WERI-Rb-1 (cell line): ENCODE results near the gene APBA2.

Experiments
- DNase-seq: peaks from one replicate; pipeline ENCODE4 v3.0.0-alpha.2; 2020
- H3K27ac ChIP-seq: fragments of 250-450 bp; sonication (Bioruptor Pico); 2 replicates; pipeline ENCODE4 v1.5.1; 2020; ENCODE audit warnings: mild to moderate bottlenecking, moderate library complexity
- H3K27me3 ChIP-seq: fragments of 250-450 bp; sonication (Bioruptor Pico); 2 replicates; pipeline ENCODE4 v1.5.1; 2021; ENCODE audit warnings: mild to moderate bottlenecking, low read depth, moderate library complexity; ENCODE audit not compliant: insufficient read depth, severe bottlenecking
- H3K36me3 ChIP-seq: fragments of 250-450 bp; sonication (Bioruptor Pico); 2 replicates; pipeline ENCODE4 v1.5.1; 2020; ENCODE audit warnings: mild to moderate bottlenecking, moderate library complexity
- H3K4me3 ChIP-seq: 2 replicates; pipeline ENCODE4 v1.5.1; 2011; ENCODE audit warnings: low read depth, mild to moderate bottlenecking, control low read depth, low read length
- H3K9me3 ChIP-seq: fragments of 250-450 bp; sonication (Bioruptor Pico); 2 replicates; pipeline ENCODE4 v1.5.1; 2021; ENCODE audit warnings: mild to moderate bottlenecking, moderate library complexity; ENCODE audit not compliant: severe bottlenecking
- CTCF ChIP-seq: IDR thresholded peaks from 2 replicates; pipeline ENCODE4 v1.5.1; 2011; ENCODE audit warnings: low read depth, mild to moderate bottlenecking, control low read depth, inconsistent platforms, low read length

Gene APBA2

DNA sequence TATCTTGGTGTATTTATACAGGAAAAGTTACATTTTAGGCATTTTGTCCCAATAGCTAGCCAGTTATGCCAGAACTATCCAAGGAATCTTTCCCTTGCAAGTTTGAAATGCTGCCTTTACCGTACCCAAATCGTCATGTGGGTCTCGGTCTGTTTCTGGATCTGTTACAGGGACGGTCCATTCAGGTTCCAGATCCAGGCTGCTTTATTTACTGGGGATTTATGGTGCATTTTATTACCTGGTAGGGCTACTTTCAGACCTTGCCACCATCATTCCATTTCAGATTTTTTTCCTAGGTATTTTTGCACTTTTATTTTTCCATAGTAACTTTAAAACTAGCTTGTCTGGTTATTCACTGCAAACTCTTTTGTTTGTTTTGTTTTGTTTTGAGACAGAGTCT is 197.4 kb downstream of the APBA2 start:
- no peak for DNase-seq
- Histone ChIP-seq H3K27me3 (no peaks in the 10 kb centered on the region), H3K36me3 (no peaks in the 10 kb centered on the region), H3K4me3 (no peak overlapping the region), H3K9me3 (no peaks in the 10 kb centered on the region), H3K27ac (no peak overlapping the region)
- TF ChIP-seq CTCF: no peak

- no peak overlapping the region for H3K27ac ChIP-seq
- no peaks in the 10 kb centered on the region for H3K27me3 ChIP-seq
- H3K36me3 ChIP-seq: no peaks in the 10 kb centered on the region
- no peaks in the 10 kb centered on the region for H3K9me3 ChIP-seq
- no peak overlapping the region for H3K4me3 ChIP-seq
- TF ChIP-seq CTCF: no peak
- no peak for DNase-seq
Observed at GRCh38 chr15:29083858-29084257, 198.1 kb downstream of the APBA2 start.

DNA sequence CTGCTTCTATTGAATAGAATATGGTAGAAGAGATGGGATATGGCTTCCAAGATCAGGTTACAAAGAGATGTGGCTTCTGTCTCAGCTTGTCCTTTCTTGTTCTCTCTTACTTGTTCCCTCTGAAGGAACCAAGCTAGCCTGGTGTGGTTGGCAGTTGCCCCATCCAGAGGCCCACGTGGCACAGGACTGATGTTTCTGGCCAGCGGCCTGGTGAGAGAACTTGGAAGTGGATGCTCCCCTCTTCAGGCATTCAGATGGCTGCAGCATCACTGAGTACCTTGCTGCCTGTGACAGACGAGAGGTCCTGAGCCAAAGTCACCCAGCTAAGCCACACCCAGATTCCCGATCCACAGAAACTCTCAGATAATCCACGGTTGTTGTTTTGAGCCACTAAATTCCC is 200.2 kb downstream of the APBA2 start:
- H3K27ac ChIP-seq: no peak overlapping the region
- TF ChIP-seq CTCF: no peak
- no peak for DNase-seq
- H3K9me3 ChIP-seq: no peaks in the 10 kb centered on the region
- H3K36me3 ChIP-seq: no peaks in the 10 kb centered on the region
- no peaks in the 10 kb centered on the region for H3K27me3 ChIP-seq
- no peak overlapping the region for H3K4me3 ChIP-seq

GRCh38 chr15:29086891-29087290 is 201.1 kb downstream of the APBA2 start:
- H3K27ac ChIP-seq: no peak overlapping the region
- H3K9me3 ChIP-seq: no peaks in the 10 kb centered on the region
- H3K36me3 ChIP-seq: no peaks in the 10 kb centered on the region
- no peak overlapping the region for H3K4me3 ChIP-seq
- H3K27me3 ChIP-seq: no peaks in the 10 kb centered on the region
- no peak for DNase-seq
- no peak for TF ChIP-seq CTCF

- Histone ChIP-seq H3K27me3 (no peaks in the 10 kb centered on the region), H3K4me3 (no peak overlapping the region), H3K9me3 (no peaks in the 10 kb centered on the region), H3K36me3 (no peaks in the 10 kb centered on the region), H3K27ac (no peak overlapping the region)
- TF ChIP-seq CTCF: no peak
- DNase-seq: no peak
Observed at GRCh38 chr15:29087521-29088285, 201.9 kb downstream of the APBA2 start.

- H3K27me3 ChIP-seq: no peaks in the 10 kb centered on the region
- H3K27ac ChIP-seq: no peak overlapping the region
- no peak overlapping the region for H3K4me3 ChIP-seq
- DNase-seq: no peak
- no peaks in the 10 kb centered on the region for H3K9me3 ChIP-seq
- TF ChIP-seq CTCF: no peak
- H3K36me3 ChIP-seq: no peaks in the 10 kb centered on the region
Observed at GRCh38 chr15:29088666-29089065, 202.9 kb downstream of the APBA2 start.
